22Rv1 (cell line): ENCODE results near the gene ARSK.

Source experiments
- H3K27ac ChIP-seq: fragments of 450-650 bp; 2 replicates; pipeline ENCODE4 v1.5.1; 2017
- ZFX ChIP-seq: fragments of 450-650 bp; IDR thresholded peaks from 2 replicates; pipeline ENCODE4 v1.6.1; 2017; ENCODE audit warnings: antibody characterized with exemption, borderline replicate concordance
- TF ChIP-seq, protein P1 (sequence below): fragments of 450-650 bp; IDR thresholded peaks from 2 replicates; pipeline ENCODE4 v1.5.1; 2017; ENCODE audit warnings: mild to moderate bottlenecking

The ARSK gene

DNA sequence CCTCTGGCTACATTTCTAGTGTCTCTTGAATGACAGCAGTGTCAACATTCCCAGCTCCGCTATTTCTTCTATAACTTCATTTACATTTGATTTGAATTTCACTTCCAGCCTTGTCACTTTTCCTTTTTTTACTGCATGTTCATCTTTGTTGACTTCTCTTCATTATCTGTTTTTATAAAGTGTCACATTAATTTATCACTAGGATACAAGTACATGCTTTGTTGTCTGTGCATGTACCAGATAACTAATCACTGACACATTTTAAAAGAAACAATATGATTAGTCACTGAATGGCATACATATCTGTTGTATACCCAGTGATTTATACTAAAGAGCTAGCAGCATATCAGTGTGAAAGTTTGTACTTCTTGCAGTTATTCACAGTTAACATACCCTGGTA, 29.1 kb downstream of the ARSK start:
- no peak overlapping the region for H3K27ac ChIP-seq

DNA sequence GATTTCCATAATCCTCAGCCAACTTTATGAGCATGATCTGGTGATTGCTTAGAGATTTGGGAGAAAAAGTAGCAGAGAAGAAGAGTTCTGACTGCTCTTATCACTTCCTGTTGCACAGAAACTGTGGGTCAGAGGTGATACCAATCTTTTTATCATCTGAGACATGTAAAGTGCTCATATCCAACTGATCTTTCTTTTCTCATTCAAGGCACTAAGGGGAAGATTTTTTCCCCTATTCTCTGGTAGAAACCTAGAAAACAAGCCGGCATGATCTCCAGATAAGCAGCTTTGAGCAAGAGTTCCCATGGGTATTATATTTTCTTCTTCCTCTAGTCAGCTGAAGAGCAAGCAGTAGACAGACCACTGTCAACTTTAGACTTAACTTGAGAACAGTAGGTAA, 36.0 kb downstream of the ARSK start:
- TF ChIP-seq, protein P1, sequence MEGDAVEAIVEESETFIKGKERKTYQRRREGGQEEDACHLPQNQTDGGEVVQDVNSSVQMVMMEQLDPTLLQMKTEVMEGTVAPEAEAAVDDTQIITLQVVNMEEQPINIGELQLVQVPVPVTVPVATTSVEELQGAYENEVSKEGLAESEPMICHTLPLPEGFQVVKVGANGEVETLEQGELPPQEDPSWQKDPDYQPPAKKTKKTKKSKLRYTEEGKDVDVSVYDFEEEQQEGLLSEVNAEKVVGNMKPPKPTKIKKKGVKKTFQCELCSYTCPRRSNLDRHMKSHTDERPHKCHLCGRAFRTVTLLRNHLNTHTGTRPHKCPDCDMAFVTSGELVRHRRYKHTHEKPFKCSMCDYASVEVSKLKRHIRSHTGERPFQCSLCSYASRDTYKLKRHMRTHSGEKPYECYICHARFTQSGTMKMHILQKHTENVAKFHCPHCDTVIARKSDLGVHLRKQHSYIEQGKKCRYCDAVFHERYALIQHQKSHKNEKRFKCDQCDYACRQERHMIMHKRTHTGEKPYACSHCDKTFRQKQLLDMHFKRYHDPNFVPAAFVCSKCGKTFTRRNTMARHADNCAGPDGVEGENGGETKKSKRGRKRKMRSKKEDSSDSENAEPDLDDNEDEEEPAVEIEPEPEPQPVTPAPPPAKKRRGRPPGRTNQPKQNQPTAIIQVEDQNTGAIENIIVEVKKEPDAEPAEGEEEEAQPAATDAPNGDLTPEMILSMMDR = no peak
- TF ChIP-seq ZFX = no peak
- H3K27ac ChIP-seq = no peak overlapping the region

More for the DNA sequence above, 29.1 kb downstream of the ARSK start:
- TF ChIP-seq, protein P1 = no peak
- TF ChIP-seq ZFX = no peak

DNA sequence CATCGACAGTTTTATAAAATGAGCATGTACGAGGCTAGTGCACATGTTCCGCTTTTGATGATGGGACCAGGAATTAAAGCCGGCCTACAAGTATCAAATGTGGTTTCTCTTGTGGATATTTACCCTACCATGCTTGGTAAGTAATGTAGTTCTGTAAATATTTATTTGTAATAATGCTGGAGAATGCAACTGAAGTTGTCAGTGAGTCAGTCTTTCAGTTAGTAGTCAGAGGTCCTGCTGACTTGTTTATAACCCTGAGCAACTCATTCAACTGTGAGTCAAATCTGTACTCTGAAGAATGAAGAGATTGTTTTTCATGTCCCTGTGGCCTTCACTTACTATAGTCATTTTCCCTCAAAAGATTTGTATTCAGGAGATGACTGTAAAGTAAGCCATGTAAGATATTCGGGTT, 36.6 kb downstream of the ARSK start:
- no peak overlapping the region for H3K27ac ChIP-seq
- no peak for TF ChIP-seq ZFX
- TF ChIP-seq, protein P1 = no peak

DNA sequence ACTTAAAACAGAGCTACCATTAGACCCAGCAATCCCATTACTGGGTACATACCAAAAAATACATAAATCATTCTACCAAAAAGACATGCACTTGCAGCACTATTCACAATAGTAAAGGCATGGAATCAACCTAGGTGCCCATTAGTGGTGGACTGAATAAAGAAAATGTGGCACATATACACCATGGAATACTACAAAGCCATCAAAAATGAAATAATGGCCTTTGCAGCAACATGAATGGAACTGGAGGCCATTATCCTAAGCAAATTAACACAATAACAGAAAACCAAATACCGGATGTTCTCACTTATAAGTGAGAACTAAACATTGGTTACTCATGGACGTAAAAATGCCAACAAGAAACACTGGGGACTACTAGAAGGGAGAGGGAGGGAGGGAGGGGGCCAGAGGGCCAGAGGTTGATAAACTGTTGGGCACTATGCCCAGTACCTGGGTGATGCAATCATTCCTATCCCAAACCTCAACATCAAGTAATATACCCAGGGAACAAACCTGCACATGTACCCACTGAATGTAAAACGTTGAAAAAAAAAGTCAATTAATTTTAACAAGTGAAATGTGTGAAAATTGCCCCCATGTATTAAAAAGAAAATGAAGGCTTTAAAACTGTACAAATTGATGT, 40.5 kb downstream of the ARSK start:
- TF ChIP-seq ZFX = no peak
- TF ChIP-seq, protein P1 = no peak
- H3K27ac ChIP-seq = no peak overlapping the region

DNA sequence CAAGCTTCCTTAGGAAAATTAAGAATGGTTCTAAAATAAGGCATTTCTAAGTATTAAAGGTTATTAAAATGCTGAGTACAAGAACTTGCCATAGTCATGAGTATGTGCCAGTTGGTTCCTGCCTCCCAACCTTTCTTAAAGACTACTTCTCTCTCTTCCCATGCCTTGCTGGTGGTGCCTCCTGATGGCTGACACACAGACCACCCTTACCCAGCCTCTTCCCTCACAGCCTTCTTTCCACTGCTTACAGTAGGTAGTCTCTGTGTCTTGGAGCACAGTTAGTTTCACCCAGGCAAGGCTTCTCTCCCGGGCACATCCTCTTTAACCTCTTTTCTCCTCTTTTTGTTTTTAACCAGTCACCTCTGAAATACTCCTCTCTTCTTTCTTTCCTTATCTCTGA, 44.4 kb downstream of the ARSK start:
- no peak for TF ChIP-seq ZFX
- TF ChIP-seq, protein P1 = no peak
- H3K27ac ChIP-seq = no peak overlapping the region

DNA sequence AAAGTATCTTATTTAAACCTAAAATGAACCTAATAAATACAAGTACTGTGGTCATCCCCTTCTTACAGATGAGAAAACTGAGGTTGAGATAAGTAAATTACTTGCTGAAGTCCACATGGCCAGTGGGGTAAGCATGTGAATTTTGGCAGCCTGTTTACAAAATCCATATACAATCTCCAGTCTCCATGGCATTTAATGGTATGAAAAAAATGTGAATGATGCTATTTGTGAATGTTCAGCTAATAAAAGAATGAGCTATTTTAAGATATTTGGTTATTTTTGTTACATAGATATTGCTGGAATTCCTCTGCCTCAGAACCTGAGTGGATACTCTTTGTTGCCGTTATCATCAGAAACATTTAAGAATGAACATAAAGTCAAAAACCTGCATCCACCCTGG, 45.7 kb downstream of the ARSK start:
- no peak overlapping the region for H3K27ac ChIP-seq
- TF ChIP-seq, protein P1 = no peak
- no peak for TF ChIP-seq ZFX

DNA sequence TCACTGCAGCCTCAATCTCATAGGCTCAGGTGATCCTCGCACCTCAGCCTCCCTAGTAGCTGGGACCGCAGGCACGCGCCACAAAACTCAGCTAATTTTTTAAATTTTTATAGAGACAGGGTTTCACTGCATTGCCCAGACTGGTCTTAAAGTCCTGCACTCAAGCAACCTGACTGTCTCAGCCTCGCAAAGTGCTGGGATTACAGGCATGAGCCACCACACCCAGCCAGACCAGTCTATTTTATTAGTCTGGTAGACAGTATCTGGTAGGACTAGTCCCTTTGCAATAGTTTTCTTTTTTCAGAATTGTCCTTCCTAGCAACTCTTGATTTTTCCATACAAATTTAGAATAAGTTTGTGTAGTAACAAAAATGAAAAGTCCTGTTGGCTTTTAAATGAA, 50.9 kb downstream of the ARSK start:
- H3K27ac ChIP-seq = no peak overlapping the region
- TF ChIP-seq ZFX = no peak
- TF ChIP-seq, protein P1 = no peak
